GM18505 (cell line): ENCODE measurements around the gene MCF2L.
"Not testable (repeated sequence)": the region's sequence is repeated elsewhere in the genome, so short reads cannot be mapped to it uniquely, and the experiment has no call there.

Experiments used
- ATAC-seq: cut with Tn5 transposase; IDR thresholded peaks from one replicate; pipeline ENCODE4 v1.9.1; 2021; ENCODE audit not compliant: unreplicated experiment
- POLR2A ChIP-seq: IDR thresholded peaks from 4 replicates; pipeline ENCODE4 v1.6.1; 2011; ENCODE audit warnings: borderline replicate concordance; ENCODE audit not compliant: insufficient read depth, insufficient read length; ENCODE audit errors: extremely low read depth

The MCF2L gene

GRCh38 chr13:113077953-113078901, 109.2 kb downstream of the MCF2L start:
- no peak for ATAC-seq
- no peak for TF ChIP-seq POLR2A

- no peak for TF ChIP-seq POLR2A
- ATAC-seq = no peak
Observed at GRCh38 chr13:113078902-113079780, 110.1 kb downstream of the MCF2L start.

GRCh38 chr13:113079781-113080080, 110.7 kb downstream of the MCF2L start:
- not testable (repeated sequence) for ATAC-seq

GRCh38 chr13:113080361-113080831, 111.4 kb downstream of the MCF2L start:
- no peak for TF ChIP-seq POLR2A
- ATAC-seq = no peak

- TF ChIP-seq POLR2A = no peak
- no peak for ATAC-seq
Observed at GRCh38 chr13:113080901-113081521, 112.0 kb downstream of the MCF2L start.

GRCh38 chr13:113082198-113083021, 113.4 kb downstream of the MCF2L start:
- no peak for ATAC-seq
- no peak for TF ChIP-seq POLR2A

GRCh38 chr13:113083022-113083373, 114.0 kb downstream of the MCF2L start:
- no peak for ATAC-seq
- no peak for TF ChIP-seq POLR2A

GRCh38 chr13:113083402-113084061, 114.5 kb downstream of the MCF2L start:
- no peak for ATAC-seq
- no peak for TF ChIP-seq POLR2A

GRCh38 chr13:113084094-113084942, 115.3 kb downstream of the MCF2L start:
- TF ChIP-seq POLR2A = no peak
- no peak for ATAC-seq

GRCh38 chr13:113084943-113085540, 116.0 kb downstream of the MCF2L start:
- TF ChIP-seq POLR2A = no peak
- ATAC-seq = no peak
